Adipose tissue (tissue), 3 donors: Measurements from ENCODE around the gene FAM193B. TPM values are rescaled to one million over a fixed set of nuclear protein-coding genes. Genes with fewer than 3 reads are reported as not detected.

ENCODE experiments used
- H3K27ac ChIP-seq: one replicate; pipeline ENCODE4 v1.5.1; 2013; ENCODE audit warnings: low read depth, low read length
- WGBS, 3 donors: extraction: QIAGEN DNeasy Blood & Tissue Kit; methylation state at CpG; one replicate each; pipeline ENCODE4 v1.1.7; 2013; 5-methylcytosine and 5-hydroxymethylcytosine counted together
- polyA plus RNA-seq, 3 donors: library from polyadenylated mRNA; stranded (reverse); fragments of 200-250 nt; gene quantifications; one replicate each; pipeline ENCODE4 v1.2.3, GENCODE V29; 2013
- donor health status: healthy with polysubstance abuse.
- donor health status: Bipolar disorder and iron deficiency.
- donor health status: healthy.

FAM193B gene
- polyA plus RNA-seq, 3 donors = 61.5 to 201 (median 72.5) TPM

DNA sequence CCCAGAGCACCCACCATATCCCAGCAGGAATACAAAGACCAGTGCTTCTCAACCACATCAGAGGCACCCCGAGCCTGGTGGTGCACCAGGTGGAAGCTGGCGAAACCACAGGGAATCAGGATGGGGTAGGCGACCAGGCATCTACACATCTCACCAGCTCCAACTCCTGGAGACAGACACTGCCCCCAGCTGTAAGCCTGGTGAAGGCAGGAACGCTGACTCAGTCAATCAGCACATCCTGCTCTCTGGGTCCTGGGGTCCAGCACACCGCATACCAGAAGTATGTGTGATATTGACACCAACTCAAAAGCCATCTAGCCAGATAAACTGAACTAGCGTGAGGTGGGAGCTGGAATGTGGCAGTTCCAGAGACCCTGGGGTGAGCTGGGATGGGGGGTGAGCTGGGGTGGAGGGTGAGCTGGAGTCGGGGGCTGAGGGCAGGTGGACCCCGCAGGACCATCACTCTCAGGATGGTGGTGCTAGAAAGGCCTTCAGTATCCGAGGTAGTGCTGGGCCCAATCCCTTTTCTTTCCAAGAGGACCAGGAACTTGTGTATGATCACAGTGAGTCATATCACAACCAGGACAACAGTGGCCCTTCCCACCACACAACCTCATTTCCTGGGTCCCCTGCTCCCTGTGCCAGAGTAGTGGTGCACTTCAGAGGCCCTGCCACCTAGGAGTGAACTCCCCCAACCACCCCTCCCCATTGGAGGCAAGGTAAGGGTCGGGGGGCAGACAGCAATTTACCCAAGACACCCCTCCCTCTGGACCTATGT lies 83.4 kb downstream of the FAM193B start:
- 75 to 82% (median 79%) methylated on average over 10 of the region's 10 CpGs for WGBS, 3 donors
- H3K27ac ChIP-seq = no peak overlapping the region

Other genes starting within 250 kb of the FAM193B start
- gene MXD3, start 242.7 kb downstream of the FAM193B start, polyA plus RNA-seq = 10 to 100 TPM in 2 of 3 donors, 1 to 10 TPM in 1; 5.4 to 11.1 (median 10.1) TPM
- 100 to 1,000 TPM; 100 to 227 (median 155) TPM for gene LMAN2, start 202.9 kb downstream of the FAM193B start, polyA plus RNA-seq
- gene RGS14, start 196.6 kb downstream of the FAM193B start, polyA plus RNA-seq = 10 to 100 TPM; 10.1 to 17.9 (median 15.9) TPM
- not detected for gene SLC34A1, start 170.1 kb downstream of the FAM193B start, polyA plus RNA-seq
- gene PFN3, start 153.9 kb downstream of the FAM193B start, polyA plus RNA-seq = not detected
- gene F12, start 145.0 kb downstream of the FAM193B start, polyA plus RNA-seq = 1 to 10 TPM in 1 of 3 donors, under 1 TPM in 1, not detected in 1; 0.42 to 2.0 TPM
- 10 to 100 TPM; 10.8 to 21.5 (median 16.2) TPM for gene GRK6, start 127.9 kb downstream of the FAM193B start, polyA plus RNA-seq
- gene PRR7, start 107.7 kb downstream of the FAM193B start, polyA plus RNA-seq = 1 to 10 TPM in 2 of 3 donors, under 1 TPM in 1; 0.34 to 2.7 (median 1.9) TPM
- 10 to 100 TPM; 10.1 to 85.7 (median 45.1) TPM for gene DBN1, start 80.9 kb downstream of the FAM193B start, polyA plus RNA-seq
- 100 to 1,000 TPM in 1 of 3 donors, 10 to 100 TPM in 2; 10.5 to 105 (median 54.0) TPM for gene PDLIM7, start 57.0 kb downstream of the FAM193B start, polyA plus RNA-seq
- 10 to 100 TPM in 2 of 3 donors, 1 to 10 TPM in 1; 5.2 to 17.7 (median 15.1) TPM for gene DOK3, start 44.7 kb downstream of the FAM193B start, polyA plus RNA-seq
- gene DDX41, start 37.6 kb downstream of the FAM193B start, polyA plus RNA-seq = 10 to 100 TPM; 45.8 to 77.4 (median 77.2) TPM
- gene TMED9, start 37.6 kb upstream of the FAM193B start, polyA plus RNA-seq = 100 to 1,000 TPM in 2 of 3 donors, 10 to 100 TPM in 1; 67.5 to 185 (median 118) TPM
- 10 to 100 TPM; 21.6 to 45.4 (median 23.8) TPM for gene B4GALT7, start 45.6 kb upstream of the FAM193B start, polyA plus RNA-seq
- 1 to 10 TPM in 2 of 3 donors, under 1 TPM in 1; 0.21 to 6.2 (median 5.1) TPM for gene FAM153A, start 228.3 kb upstream of the FAM193B start, polyA plus RNA-seq